IMR-90 (cell line): ENCODE data around the gene HOXC6. TPM values are rescaled to one million over a fixed set of nuclear protein-coding genes. Genes with fewer than 3 reads are reported as not detected.

ENCODE experiments used
- ATAC-seq: fragments of 200-7000 bp; cut with Tn5 transposase; 2 replicates; pipeline ENCODE4 v1.9.1; 2020; ENCODE audit warnings: low read depth, mild to moderate bottlenecking, moderate library complexity
- BruUV-seq: library from RNA; stranded (reverse); fragments of 400-500 nt; replicated peaks from 2 replicates; lab custom pipeline; 2021; lab: Mats Ljungman, UMichigan
- CTCF ChIA-PET: fragments of 300-600 bp; formaldehyde crosslinking; extraction: SDS; loops from one replicate; lab custom pipeline; 2021; ENCODE audit warnings: antibody characterized with exemption; lab: Yijun Ruan, JAX
- POLR2A ChIA-PET: fragments of 300-600 bp; sonication (Branson Sonifier 250); formaldehyde crosslinking; loops from one replicate; lab custom pipeline; 2022; ENCODE audit warnings: antibody characterized with exemption; ENCODE audit not compliant: unreplicated experiment; lab: Charles Lee
- DNase-seq: peaks from one replicate; pipeline ENCODE4 v3.0.0; 2013
- H2AFZ ChIP-seq: replicated peaks from 2 replicates; pipeline ENCODE3; 2013; ENCODE audit warnings: low read length, mild to moderate bottlenecking; ENCODE audit not compliant: poor library complexity
- H2AK5ac ChIP-seq: 2 replicates; pipeline ENCODE4 v1.6.1; 2013; ENCODE audit warnings: low read depth, low read length, inconsistent platforms
- H2AK9ac ChIP-seq: replicated peaks from 2 replicates; pipeline ENCODE3; 2013; ENCODE audit warnings: mild to moderate bottlenecking, low read depth, low read length, moderate library complexity; ENCODE audit not compliant: poor library complexity
- H2BK120ac ChIP-seq: 2 replicates; pipeline ENCODE4 v1.6.1; 2013; ENCODE audit warnings: low read depth, low read length, inconsistent platforms
- H2BK15ac ChIP-seq: 3 replicates; pipeline ENCODE4 v1.6.1; 2013; ENCODE audit warnings: low read depth, low read length, inconsistent platforms
- H2BK20ac ChIP-seq: 2 replicates; pipeline ENCODE4 v1.6.1; 2013; ENCODE audit warnings: low read depth, mild to moderate bottlenecking, inconsistent platforms, low read length, moderate library complexity
- H2BK5ac ChIP-seq: 2 replicates; pipeline ENCODE4 v1.6.1; 2013; ENCODE audit warnings: mild to moderate bottlenecking, low read depth, low read length, inconsistent platforms; ENCODE audit not compliant: poor library complexity, severe bottlenecking
- H3K14ac ChIP-seq: replicated peaks from 2 replicates; pipeline ENCODE4 v1.6.1; 2013; ENCODE audit warnings: low read depth, low read length, inconsistent platforms
- H3K18ac ChIP-seq: 2 replicates; pipeline ENCODE4 v1.6.1; 2013; ENCODE audit warnings: low read depth, low read length, control low read depth
- H3K23ac ChIP-seq: 2 replicates; pipeline ENCODE4 v1.6.1; 2013; ENCODE audit warnings: low read depth, low read length, inconsistent platforms
- H3K27ac ChIP-seq: 2 replicates; pipeline ENCODE4 v1.5.1; 2013; ENCODE audit warnings: mild to moderate bottlenecking, control low read depth, low read length; ENCODE audit not compliant: insufficient read depth
- H3K27me3 ChIP-seq: 2 replicates; pipeline ENCODE4 v1.6.1; 2013; ENCODE audit warnings: low read length; ENCODE audit not compliant: control insufficient read depth, insufficient read depth
- H3K36me3 ChIP-seq: 2 replicates; pipeline ENCODE4 v1.6.1; 2013; ENCODE audit warnings: low read length, mixed read lengths; ENCODE audit not compliant: control insufficient read depth, insufficient read depth
- H3K4ac ChIP-seq: 2 replicates; pipeline ENCODE4 v1.6.1; 2013; ENCODE audit warnings: low read depth, low read length, inconsistent platforms
- H3K4me1 ChIP-seq: 2 replicates; pipeline ENCODE4 v1.6.1; 2013; ENCODE audit warnings: low read length, mixed read lengths; ENCODE audit not compliant: control insufficient read depth, insufficient read depth
- H3K4me2 ChIP-seq: 2 replicates; pipeline ENCODE4 v1.6.1; 2013; ENCODE audit warnings: low read depth, mild to moderate bottlenecking, control low read depth, low read length, moderate library complexity
- H3K4me3 ChIP-seq: 2 replicates; pipeline ENCODE4 v1.5.1; 2013; ENCODE audit warnings: low read depth, mild to moderate bottlenecking, control low read depth, low read length, moderate library complexity; ENCODE audit not compliant: insufficient read depth
- H3K56ac ChIP-seq: 2 replicates; pipeline ENCODE4 v1.6.1; 2013; ENCODE audit warnings: low read length, inconsistent platforms; ENCODE audit not compliant: insufficient read depth; ENCODE audit errors: extremely low read depth
- H3K79me1 ChIP-seq, 2 experiments: 2 replicates each; pipeline ENCODE4 v1.6.1; 2013; ENCODE audit warnings: low read length in 2 of 2, inconsistent platforms in 1 of 2, low read depth in 1 of 2
- H3K9ac ChIP-seq: 2 replicates; pipeline ENCODE4 v1.6.1; 2013; ENCODE audit warnings: low read depth, low read length, control low read depth
- H3K9me1 ChIP-seq: 2 replicates; pipeline ENCODE4 v1.6.1; 2013; ENCODE audit warnings: low read length, inconsistent platforms; ENCODE audit not compliant: insufficient read depth
- H3K9me3 ChIP-seq: 2 replicates; pipeline ENCODE4 v1.6.1; 2013; ENCODE audit warnings: low read length; ENCODE audit not compliant: control insufficient read depth, insufficient read depth
- H4K20me1 ChIP-seq: 2 replicates; pipeline ENCODE4 v1.6.1; 2013; ENCODE audit warnings: low read length, inconsistent platforms; ENCODE audit not compliant: insufficient read depth
- H4K5ac ChIP-seq: 2 replicates; pipeline ENCODE4 v1.6.1; 2013; ENCODE audit warnings: mild to moderate bottlenecking, low read depth, low read length, control low read depth
- H4K8ac ChIP-seq, 2 experiments: 2 replicates each; pipeline ENCODE4 v1.6.1; 2013; ENCODE audit warnings: low read depth in 2 of 2, low read length in 2 of 2, control low read depth in 1 of 2, inconsistent platforms in 1 of 2
- H4K91ac ChIP-seq: 2 replicates; pipeline ENCODE4 v1.6.1; 2013; ENCODE audit warnings: low read depth, low read length, inconsistent platforms; ENCODE audit not compliant: insufficient read depth
- BHLHE40 ChIP-seq: fragments of 150-350 bp; IDR thresholded peaks from 2 replicates; pipeline ENCODE4 v1.6.1; 2016; ENCODE audit warnings: mild to moderate bottlenecking, low read depth, low read length
- CEBPB ChIP-seq: IDR thresholded peaks from 2 replicates; pipeline ENCODE4 v1.6.1; 2012; ENCODE audit warnings: low read depth, low read length, improper control_type of control experiment
- CHD1 ChIP-seq: IDR thresholded peaks from 2 replicates; pipeline ENCODE4 v1.6.1; 2012; ENCODE audit warnings: low read depth, low read length, improper control_type of control experiment
- FOS ChIP-seq: fragments of 150-350 bp; IDR thresholded peaks from 2 replicates; pipeline ENCODE4 v1.6.1; 2016; ENCODE audit warnings: low read depth, low read length
- MAFK ChIP-seq: IDR thresholded peaks from 2 replicates; pipeline ENCODE4 v1.6.1; 2012; ENCODE audit warnings: low read depth, low read length, improper control_type of control experiment
- MAZ ChIP-seq: IDR thresholded peaks from 2 replicates; pipeline ENCODE4 v1.6.1; 2012; ENCODE audit warnings: low read depth, mild to moderate bottlenecking, low read length, improper control_type of control experiment, moderate library complexity, borderline replicate concordance
- MXI1 ChIP-seq: IDR thresholded peaks from 2 replicates; pipeline ENCODE4 v1.6.1; 2012; ENCODE audit warnings: low read depth, mild to moderate bottlenecking, low read length, moderate library complexity, borderline replicate concordance
- NFE2L2 ChIP-seq: fragments of 150-350 bp; IDR thresholded peaks from 2 replicates; pipeline ENCODE4 v1.6.1; 2016; ENCODE audit warnings: low read depth, mild to moderate bottlenecking, low read length
- POLR2A ChIP-seq: IDR thresholded peaks from 2 replicates; pipeline ENCODE4 v1.6.1; 2012; ENCODE audit warnings: mild to moderate bottlenecking, low read depth, low read length
- RAD21 ChIP-seq: IDR thresholded peaks from 2 replicates; pipeline ENCODE4 v1.6.1; 2012; ENCODE audit warnings: low read length, improper control_type of control experiment
- RCOR1 ChIP-seq: IDR thresholded peaks from 2 replicates; pipeline ENCODE4 v1.6.1; 2012; ENCODE audit warnings: mild to moderate bottlenecking, low read length, improper control_type of control experiment; ENCODE audit not compliant: insufficient replicate concordance
- RFX5 ChIP-seq: IDR thresholded peaks from 2 replicates; pipeline ENCODE4 v1.8.0; 2012; ENCODE audit warnings: low read depth, mild to moderate bottlenecking, low read length, moderate library complexity
- SMC3 ChIP-seq: fragments of 150-350 bp; IDR thresholded peaks from 2 replicates; pipeline ENCODE4 v1.6.1; 2016; ENCODE audit warnings: low read depth, mild to moderate bottlenecking, antibody characterized with exemption, low read length, moderate library complexity
- WGBS, 2 experiments: methylation state at CpG; one replicate each; pipeline versions ENCODE4 v1.1.5 to v1.1.7; 2013; ENCODE audit warnings: missing lambda C conversion rate in 2 of 2; ENCODE audit not compliant: insufficient read length in 1 of 2; ENCODE audit errors: extremely low coverage in 2 of 2; 5-methylcytosine and 5-hydroxymethylcytosine counted together
- dilution Hi-C: fragments of 300-500 bp; cut with HindIII; formaldehyde crosslinking; loops from one replicate; pipeline ENCODE4 v1.14.3; 2018; ENCODE audit warnings: low sequenced_read_pairs; ENCODE audit not compliant: unreplicated experiment
- in situ Hi-C: fragments of 300-500 bp; cut with MboI; formaldehyde crosslinking; loops from 3 replicates; pipeline ENCODE4 v1.14.3; 2019; ENCODE audit warnings: low sequenced_read_pairs, inconsistent platforms, mixed read lengths
- intact Hi-C: fragments of 100-400 bp; cut with micrococcal nuclease; formaldehyde crosslinking; loops from 2 replicates; pipeline ENCODE4 v1.10.0; 2022
- polyA plus RNA-seq, 3 experiments: library from polyadenylated mRNA; depleted of rRNA; stranded (reverse); fragments of >200 nt; gene quantifications; 2 replicates each; pipeline ENCODE4 v1.2.3, GENCODE V29; 2012; ENCODE audit warnings: low replicate concordance in 1 of 3
- total RNA-seq: library from RNA; depleted of rRNA; stranded (reverse); fragments of >200 nt; gene quantifications from 2 replicates; pipeline ENCODE4 v1.2.3, GENCODE V29; 2012
- TF ChIP-seq, protein P1 (sequence below): fragments of 150-350 bp; IDR thresholded peaks from 2 replicates; pipeline ENCODE4 v1.6.1; 2016; ENCODE audit warnings: low read depth, mild to moderate bottlenecking, low read length, moderate library complexity, borderline replicate concordance
- TF ChIP-seq, protein P2 (sequence below): fragments of 150-350 bp; IDR thresholded peaks from 2 replicates; pipeline ENCODE4 v1.6.1; 2017; ENCODE audit warnings: mild to moderate bottlenecking, antibody characterized with exemption, low read length, low read depth
- TF ChIP-seq, protein P3 (sequence below): conservative IDR thresholded peaks from 2 replicates; pipeline ENCODE4 v1.5.1; 2012; ENCODE audit warnings: mild to moderate bottlenecking, low read depth, low read length, improper control_type of control experiment

The HOXC6 gene
- total and polyA plus RNA-seq, 2 of the 4 experiments (the other 2 are of a cell fraction): 1.1 TPM; not detected in 1

DNA sequence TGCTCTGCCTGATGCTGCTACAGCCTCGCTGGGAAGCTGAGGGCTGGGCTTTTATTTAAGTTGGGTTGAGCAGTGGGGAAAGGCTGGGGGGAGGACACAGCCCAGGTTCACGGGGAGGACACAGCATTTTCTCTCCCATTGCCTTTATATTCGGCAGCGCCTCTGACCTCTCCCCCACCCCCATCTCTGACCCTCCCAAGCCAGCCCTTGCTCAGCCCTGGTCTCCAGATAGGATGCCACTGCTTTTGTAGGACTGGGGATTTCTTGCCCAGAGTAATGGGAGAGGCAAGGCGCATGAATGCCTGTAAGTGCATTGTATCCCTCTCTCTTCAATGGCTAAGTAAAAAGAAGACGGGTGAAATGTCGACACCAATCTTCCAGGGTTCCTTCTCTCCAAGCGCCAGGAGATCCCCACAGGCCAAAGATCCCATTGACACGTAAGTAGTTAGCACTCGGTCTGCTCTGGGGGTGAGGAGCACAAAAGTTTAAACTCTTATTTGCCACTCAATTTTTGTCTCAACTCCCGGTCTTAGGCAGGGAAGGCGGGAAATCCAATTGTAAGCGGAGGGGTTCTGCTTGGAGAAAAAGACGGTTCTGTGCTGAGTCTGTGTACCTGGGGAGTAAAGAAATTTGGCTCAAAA, 30.0 kb downstream of the HOXC6 start:
- Histone ChIP-seq H2BK120ac (no peak overlapping the region), H2BK15ac (no peak overlapping the region), H3K36me3 (no peaks in the 10 kb centered on the region), H3K9me1 (no peaks in the 10 kb centered on the region), H2AK9ac (no peak overlapping the region), H3K18ac (no peak overlapping the region), H2AK5ac (no peak overlapping the region), H3K56ac (no peak overlapping the region), H3K4me1 (no peaks in the 10 kb centered on the region), H3K9me3 (no peaks in the 10 kb centered on the region), H3K4me2 (no peak overlapping the region), H3K4ac (no peak overlapping the region), H4K91ac (no peak overlapping the region), H3K23ac (no peak overlapping the region), H2AFZ (no peak overlapping the region), H4K5ac (no peak overlapping the region), H3K9ac (no peak overlapping the region), H3K27ac (no peak overlapping the region), H3K79me1 (no peaks in the 10 kb centered on the region), H2BK20ac (no peak overlapping the region), H4K8ac (no peak overlapping the region), H3K27me3 (peaks cover 61% of the 10 kb centered on the region), H3K4me3 (no peak overlapping the region), H2BK5ac (no peak overlapping the region), H4K20me1 (no peaks in the 10 kb centered on the region), H3K14ac (no peak overlapping the region)
- CTCF ChIA-PET: no interaction called here
- WGBS, 2 experiments: 50% methylated on average over 1 of the region's 14 CpGs; no CpG with 5 or more reads in 1 of the 2 experiments
- TF ChIP-seq MXI1: no peak
- TF ChIP-seq RFX5: no peak
- TF ChIP-seq, protein P1, sequence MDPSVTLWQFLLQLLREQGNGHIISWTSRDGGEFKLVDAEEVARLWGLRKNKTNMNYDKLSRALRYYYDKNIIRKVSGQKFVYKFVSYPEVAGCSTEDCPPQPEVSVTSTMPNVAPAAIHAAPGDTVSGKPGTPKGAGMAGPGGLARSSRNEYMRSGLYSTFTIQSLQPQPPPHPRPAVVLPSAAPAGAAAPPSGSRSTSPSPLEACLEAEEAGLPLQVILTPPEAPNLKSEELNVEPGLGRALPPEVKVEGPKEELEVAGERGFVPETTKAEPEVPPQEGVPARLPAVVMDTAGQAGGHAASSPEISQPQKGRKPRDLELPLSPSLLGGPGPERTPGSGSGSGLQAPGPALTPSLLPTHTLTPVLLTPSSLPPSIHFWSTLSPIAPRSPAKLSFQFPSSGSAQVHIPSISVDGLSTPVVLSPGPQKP: no peak
- TF ChIP-seq CHD1: no peak
- no peak for TF ChIP-seq MAZ
- TF ChIP-seq BHLHE40: no peak
- TF ChIP-seq, protein P2, sequence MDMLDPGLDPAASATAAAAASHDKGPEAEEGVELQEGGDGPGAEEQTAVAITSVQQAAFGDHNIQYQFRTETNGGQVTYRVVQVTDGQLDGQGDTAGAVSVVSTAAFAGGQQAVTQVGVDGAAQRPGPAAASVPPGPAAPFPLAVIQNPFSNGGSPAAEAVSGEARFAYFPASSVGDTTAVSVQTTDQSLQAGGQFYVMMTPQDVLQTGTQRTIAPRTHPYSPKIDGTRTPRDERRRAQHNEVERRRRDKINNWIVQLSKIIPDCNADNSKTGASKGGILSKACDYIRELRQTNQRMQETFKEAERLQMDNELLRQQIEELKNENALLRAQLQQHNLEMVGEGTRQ: no peak
- TF ChIP-seq SMC3: no peak
- no peak for TF ChIP-seq POLR2A
- TF ChIP-seq FOS: no peak
- no peak for TF ChIP-seq CEBPB
- no peak for TF ChIP-seq NFE2L2
- no peak for TF ChIP-seq RAD21
- no peak for TF ChIP-seq MAFK
- TF ChIP-seq, protein P3, sequence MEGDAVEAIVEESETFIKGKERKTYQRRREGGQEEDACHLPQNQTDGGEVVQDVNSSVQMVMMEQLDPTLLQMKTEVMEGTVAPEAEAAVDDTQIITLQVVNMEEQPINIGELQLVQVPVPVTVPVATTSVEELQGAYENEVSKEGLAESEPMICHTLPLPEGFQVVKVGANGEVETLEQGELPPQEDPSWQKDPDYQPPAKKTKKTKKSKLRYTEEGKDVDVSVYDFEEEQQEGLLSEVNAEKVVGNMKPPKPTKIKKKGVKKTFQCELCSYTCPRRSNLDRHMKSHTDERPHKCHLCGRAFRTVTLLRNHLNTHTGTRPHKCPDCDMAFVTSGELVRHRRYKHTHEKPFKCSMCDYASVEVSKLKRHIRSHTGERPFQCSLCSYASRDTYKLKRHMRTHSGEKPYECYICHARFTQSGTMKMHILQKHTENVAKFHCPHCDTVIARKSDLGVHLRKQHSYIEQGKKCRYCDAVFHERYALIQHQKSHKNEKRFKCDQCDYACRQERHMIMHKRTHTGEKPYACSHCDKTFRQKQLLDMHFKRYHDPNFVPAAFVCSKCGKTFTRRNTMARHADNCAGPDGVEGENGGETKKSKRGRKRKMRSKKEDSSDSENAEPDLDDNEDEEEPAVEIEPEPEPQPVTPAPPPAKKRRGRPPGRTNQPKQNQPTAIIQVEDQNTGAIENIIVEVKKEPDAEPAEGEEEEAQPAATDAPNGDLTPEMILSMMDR: no peak
- no peak for TF ChIP-seq RCOR1
- dilution Hi-C loops: no loop called here
- DNase-seq (no peak), ATAC-seq (no peak)
- POLR2A ChIA-PET: no interaction called here
- intact Hi-C loops: no loop called here
- in situ Hi-C loops: no loop called here
- BruUV-seq: no TSS peak
